ENCODE results near the gene AMER3.

- TF ChIP-seq EZH2 (IDR thresholded peaks at IDR 0.05; ENCODE audit: insufficient read depth, poor library complexity, severe bottlenecking) (no peak), EZH2phosphoT487 (IDR thresholded peaks at IDR 0.05; ENCODE audit: insufficient read depth, low read depth) (no peak)
These were observed 44.0 kb downstream of the AMER3 start for GRCh38 chr2:130799295-130799694.
